HG03439 (cell line): ENCODE results near the gene CDR2L.

ENCODE experiments used
- ATAC-seq: cut with Tn5 transposase; IDR thresholded peaks from one replicate; pipeline ENCODE4 v1.9.1; 2021; ENCODE audit warnings: mild to moderate bottlenecking, moderate library complexity; ENCODE audit not compliant: unreplicated experiment

The CDR2L gene

DNA sequence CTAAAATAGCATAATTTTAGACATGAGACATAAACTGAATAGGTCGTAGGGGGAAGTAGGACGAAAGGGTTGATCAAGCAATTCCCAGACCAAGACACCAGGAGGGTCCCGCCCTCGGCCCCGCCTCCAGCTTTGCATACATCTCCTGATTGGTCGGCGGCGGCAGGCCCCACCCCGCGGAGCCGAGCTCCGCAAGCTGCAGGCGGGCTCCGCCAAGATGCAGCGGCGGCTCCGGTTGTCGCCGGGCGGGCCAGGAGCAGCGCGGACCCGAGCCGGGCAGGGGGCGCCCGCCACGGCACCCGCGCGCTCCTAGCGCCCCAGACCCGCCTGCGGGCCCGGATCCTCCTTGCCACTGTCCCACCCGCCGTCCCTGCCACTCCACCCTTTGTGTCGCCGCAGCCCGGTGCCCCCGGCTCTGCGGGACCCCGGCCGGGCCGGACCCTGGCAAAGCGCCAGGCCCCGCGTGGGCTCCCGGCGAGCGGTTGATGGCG lies at the start of gene CDR2L:
Gene CDR2L (plus strand): TSS at position 215 of the 491 bp plus-strand sequence. CDS start 412 bp downstream, outside the sequence.
- ATAC-seq = peak; percentile 82

DNA sequence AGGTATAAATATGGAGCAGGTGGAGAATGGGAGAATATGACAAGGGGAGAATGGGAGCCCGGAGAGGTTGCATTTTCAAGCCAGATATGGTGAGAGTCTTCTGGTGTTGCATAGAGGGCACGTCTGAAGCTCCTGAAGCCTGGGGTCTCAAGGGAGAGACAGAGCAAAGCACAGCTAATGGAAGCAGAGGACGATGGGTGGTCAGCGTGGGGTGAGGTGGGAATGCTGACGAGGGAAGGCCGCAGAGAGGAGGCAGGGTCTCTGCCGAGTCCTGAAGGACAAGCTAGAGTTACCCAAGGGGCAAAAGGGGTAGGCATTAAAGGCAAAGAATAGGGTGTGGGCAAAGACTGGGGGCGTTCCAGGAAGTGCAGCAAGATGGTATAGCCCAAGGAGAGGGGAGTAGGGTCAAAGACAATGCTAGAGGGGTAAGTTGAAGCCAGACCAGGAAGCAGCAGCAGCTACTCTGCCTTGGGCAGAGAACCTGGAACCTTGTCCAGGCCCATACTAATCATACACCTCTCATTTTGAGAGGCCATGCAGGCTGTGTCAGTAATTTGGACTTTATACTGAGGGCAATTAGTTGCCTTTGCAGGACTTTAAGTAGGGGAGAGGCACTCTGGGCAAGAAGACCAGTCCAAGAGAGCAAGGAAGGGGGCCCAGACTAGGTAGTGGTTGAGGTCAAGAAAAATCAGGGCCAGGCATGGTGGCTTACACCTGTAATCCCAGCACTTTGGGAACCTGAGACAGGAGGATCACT lies 49.1 kb upstream of the CDR2L start:
- no peak for ATAC-seq

DNA sequence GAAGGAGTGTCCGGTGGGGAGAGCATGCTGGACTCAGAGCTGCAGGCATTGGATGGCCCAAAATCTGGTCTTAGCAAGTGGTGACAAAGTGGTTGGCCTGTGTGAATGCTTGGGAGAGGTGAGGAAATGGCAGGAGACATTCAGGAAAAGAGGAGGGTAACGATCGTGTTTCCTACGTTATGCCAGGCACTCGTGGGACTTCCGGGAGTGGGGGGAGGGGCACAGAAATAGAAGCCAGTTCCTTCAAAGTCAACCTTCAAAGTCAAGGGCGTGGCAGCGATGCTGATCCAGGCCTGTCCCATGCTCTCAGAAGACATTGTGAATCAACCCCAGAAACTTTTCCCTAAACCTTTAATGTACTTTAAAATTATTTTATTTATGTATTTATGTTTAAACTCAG lies 47.9 kb upstream of the CDR2L start:
- no peak for ATAC-seq

DNA sequence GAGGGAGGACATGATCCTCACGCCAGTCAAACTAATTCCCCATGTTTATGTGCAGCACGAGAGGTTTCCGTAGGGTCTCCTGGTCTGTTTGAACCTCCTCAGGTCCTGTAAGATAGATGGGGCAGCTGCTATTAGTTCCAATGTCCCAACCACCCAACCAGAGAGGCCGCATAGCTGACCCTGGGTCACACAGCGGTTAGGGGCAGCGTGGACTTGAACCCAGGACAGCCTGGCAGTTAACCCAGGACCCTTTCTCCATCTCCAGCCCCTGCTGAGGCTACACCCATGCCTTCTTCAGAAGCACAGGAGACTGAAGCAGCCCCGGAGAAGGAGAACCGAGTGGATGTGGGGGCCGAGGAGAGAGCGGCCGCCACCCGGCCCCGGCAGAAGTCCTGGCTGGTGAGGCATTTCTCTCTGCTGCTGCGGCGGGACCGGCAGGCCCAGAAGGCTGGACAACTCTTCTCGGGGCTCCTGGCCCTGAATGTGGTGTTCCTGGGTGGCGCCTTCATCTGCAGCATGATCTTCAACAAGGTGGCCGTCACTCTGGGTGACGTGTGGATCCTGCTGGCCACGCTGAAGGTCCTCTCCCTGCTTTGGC lies 46.2 kb upstream of the CDR2L start:
- no peak for ATAC-seq

DNA sequence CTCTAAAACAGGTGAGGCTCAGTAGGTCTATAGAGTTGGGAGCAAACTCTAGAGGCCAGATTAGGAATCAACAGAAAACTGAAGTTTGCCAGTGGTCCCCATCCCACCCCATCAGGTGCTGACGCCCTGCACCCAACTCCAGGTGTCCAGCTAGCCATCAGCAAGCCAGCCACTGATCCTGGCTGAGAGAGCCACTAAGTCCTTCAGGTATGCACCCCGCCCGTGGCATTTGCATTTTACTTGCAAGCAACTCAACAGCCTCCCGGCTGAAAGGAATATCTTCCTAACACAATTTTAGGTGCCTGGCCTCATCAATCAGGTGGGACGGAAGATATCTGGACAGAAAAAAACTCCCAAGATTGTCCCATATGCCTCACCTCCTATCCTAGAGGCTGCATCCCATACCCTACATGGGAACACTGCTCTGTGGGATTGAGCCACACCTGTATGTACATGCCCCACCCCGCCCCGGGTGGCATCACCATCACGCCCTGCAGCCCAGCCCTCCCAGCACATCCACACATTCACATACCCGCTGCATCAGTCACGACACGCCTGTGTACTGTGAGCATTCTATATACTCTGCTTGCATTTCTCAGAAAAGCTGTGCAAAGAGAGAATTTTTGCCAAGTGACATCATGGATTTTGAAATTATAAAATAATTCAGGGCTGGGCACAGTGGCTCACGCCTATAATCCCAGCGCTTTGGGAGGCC lies 43.5 kb upstream of the CDR2L start:
- no peak for ATAC-seq

DNA sequence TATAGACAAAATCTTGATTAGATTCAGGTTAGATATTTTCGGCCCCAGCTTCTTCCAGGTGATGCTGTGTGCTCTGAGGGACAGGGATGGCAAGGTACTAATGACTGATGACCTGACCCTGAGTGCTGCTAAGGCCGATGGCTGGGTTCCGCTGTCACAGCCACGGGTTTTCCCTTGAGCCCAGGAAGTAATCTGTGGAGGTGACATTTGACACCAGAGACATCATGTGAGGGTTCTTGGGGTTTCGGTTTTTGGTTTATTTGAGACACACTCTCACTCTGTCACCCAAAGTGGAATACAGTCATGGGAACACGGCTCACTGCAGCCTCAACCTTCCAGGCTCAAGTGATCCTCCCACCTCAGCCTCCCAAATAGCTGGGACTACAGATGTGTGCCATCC lies 41.9 kb upstream of the CDR2L start:
- no peak for ATAC-seq

DNA sequence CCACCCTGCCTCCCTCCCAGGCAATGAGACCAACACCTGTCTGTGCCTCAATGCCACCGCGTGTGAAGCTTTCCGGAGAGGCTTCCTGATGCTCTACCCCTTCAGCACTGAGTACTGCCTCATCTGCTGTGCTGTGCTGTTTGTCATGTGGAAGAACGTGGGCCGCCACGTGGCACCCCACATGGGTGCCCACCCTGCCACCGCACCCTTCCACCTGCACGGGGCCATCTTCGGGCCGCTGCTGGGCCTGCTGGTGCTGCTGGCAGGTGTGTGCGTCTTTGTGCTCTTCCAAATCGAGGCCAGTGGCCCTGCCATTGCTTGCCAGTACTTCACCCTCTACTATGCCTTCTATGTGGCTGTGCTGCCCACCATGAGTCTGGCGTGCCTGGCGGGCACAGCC lies 40.8 kb upstream of the CDR2L start:
- ATAC-seq = no peak

DNA sequence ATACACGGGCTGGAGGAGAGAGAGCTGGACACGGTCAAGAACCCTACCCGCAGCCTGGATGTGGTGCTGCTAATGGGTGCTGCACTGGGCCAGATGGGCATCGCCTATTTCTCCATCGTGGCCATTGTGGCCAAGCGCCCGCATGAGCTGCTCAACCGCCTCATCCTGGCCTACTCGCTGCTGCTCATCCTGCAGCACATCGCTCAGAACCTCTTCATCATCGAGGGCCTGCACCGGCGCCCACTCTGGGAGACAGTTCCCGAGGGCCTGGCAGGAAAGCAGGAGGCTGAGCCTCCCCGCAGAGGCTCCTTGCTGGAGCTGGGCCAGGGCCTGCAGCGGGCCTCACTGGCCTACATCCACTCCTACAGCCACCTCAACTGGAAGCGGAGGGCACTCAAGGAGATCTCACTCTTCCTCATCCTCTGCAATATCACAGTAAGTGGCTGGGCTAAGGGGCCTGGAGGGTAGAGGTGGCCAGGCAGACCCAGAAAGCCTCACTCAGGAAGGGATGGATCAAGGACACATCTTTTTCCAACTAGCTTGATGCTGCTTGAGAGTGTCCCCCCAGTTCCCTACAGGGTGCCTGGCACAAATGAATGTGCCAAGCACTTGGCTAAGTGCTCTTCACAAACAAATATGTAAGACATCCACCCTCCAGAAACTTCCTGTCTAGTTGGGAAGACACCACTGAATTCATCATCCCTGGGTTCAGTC lies 40.2 kb upstream of the CDR2L start:
- no peak for ATAC-seq

DNA sequence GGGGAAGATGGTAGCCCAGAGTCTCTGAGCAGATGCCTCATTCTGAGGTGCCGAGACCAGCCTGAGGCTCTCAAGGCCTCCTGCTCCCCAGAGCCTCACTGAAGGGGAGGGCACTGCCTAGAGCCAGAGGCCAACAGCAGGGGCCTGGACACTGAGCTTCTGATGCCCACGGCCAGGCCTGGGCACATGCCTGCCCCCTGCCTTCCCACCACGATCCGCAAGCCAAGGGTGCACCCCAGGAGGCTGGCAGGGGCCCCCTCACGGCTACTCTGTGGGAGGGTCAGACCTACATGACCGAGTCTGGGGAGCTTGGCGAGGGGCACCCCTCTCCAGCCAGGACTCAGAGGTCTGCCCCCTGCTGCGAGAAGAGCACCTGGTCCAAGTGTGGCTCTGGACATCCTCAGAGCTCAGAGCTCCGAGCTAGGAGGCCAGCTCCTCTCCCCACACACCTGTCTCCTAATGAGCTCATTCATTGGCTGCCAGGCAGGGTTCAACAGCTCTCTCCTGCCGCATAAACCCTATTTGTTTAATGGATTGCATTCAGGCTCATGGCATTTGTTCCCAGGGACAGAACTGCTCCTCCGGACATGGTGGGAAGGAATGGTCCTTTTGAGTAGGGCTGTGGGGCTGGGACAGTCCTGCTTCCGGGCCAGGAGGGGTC lies 37.8 kb upstream of the CDR2L start:
- no peak for ATAC-seq

DNA sequence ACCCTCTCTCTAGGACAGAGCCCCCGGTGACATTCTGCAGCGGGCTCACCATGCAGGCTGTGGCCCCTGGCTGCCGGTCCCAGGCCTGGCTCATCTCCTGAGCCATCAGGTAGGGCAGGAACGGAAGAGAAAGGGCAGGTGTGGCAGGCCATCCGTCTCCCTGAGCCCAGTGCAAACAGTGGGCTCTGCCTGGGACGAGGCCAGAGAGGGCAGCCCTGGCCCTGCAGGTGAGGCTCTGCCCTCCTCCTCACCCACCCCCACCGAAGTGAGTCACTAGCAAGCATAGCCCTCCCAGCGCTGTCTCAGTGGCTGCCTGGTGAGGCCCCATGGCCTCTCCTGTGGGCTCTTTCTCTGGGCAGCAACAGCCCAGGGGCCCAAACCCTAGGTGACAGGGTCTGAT lies 37.2 kb upstream of the CDR2L start:
- ATAC-seq = no peak

DNA sequence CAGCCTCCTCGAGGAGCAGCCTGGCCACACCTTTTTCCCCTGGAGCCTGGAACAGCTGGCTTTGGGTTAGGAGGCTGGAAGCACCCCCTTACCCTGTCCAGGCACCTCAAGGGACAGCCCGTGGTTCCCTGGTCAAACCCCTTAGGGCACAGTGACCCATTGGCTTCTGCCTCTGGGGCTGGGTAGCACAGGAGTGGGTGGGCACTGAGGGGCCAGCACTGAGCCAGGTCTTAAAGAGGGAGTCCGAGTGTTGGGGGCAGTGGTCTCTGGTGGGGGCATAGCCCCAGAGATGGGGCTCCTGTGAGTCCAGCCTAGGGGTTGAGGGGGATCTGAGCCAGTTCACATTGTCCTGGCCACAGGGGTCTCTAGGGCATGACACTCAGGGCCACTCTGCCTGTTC lies 36.4 kb upstream of the CDR2L start:
- no peak for ATAC-seq

DNA sequence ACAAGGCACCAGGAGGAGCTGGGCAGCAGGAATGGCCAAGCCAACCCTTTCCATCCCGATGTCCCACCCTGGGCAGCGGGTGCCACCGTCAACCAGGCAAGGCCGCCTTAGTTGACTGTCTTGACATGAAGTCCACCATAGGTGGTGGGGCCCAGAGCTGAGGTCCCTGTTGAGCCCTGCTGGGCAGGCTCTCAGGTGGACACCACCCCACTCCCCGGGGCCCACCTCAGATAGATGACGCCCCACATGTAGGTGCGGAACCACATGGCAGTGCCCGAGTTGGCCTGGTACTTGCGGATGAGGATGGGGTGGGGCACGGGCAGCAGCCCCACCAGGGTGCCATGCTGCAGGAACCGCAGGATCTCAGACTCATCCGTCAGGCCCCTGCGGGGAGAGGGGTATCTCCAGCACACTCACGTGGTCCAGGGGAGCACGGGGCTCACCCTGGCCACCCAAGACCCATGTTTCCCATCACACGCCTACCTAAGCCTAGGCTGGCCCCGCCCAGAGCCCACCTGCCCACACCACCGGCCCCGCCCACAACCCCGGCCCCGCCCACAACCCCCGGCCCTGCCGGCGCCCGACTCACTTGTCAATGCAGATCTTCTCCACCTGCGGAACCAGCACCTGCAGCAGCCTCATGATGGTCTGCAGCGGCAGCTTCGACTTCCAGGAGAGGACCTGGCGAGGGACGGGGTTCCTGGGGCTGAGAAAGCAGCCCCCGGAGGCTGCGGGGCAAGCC lies 35.6 kb upstream of the CDR2L start:
- no peak for ATAC-seq

DNA sequence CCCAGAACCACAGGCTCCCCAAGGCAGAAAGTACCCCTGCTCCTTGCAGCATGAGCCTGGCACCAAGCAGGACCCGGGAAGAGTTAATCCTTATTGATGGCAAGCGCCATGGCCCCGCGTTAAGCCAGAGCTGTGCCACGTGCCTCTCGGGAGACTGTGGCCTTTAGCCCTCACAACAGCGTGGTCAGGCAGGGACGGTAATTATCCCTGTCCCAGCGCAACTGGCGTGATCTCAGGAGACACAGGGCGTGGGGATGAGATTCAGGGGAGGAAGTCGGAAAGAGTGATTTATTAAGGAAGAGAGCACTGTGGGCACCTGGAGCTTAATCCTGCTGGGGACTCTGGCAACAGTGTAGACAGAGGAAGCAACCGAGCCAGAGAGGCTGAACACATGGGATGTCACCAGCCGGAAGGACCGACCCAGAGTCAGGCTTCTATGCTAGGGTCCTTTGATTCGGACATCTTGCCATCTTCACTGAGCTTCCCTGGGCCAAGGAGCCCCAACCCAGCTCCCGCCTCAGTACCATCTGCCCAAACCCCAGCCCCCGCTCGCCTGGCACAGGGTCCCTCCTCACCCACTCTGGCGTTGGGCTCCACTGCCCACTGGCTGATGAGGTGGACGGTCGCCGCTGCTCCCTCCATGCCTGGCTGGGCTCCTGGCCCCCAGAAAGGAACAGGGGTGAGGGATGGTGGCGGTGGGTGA lies 34.9 kb upstream of the CDR2L start:
- no peak for ATAC-seq

DNA sequence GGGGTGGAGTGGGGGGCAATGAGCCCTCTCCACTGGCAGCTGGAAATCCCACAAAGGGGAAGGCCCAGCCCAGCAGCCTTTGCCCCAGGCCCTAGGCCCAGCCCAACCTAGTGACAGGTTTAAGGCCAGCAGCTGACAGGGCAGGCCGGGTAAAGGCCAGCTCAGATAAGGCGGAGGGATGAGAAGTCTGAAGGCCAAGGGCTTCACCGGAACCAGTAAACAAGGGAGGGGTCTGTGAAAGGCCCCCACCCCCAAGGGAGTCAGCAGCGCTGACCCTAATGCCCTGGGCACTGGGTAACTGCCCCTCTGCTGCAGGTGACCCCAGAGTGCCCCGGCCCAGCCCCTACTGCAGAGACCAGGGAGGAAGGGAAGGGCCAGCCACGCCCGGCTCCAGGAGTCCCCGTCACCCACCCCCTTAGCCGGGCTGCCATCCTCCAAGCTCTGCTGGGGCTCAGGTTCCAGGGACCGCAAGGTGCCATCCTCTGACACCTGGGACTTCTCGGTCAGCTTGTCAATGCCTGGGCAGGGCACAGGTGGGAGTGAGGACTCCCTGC lies 34.2 kb upstream of the CDR2L start:
- ATAC-seq = no peak

DNA sequence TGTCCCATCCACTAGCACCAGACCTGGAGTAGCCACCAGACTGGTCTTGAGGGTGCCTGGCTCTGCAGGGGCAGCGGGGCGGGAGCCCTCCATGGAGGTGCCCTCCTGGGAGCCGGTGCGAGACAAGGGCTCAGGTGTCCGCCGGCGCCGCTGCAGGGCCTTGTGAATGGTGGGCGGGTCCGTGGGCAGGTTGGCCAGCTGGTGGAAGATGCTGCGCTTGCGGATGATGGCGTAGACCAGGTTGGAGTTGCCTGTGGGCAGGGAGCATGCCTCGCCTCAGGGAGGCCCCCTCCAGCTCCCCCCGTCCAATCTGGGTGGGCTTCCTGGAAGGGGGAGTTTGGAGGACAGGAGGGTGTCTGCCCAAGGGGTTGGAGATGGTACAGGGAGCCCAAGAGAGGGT lies 33.3 kb upstream of the CDR2L start:
- no peak for ATAC-seq

DNA sequence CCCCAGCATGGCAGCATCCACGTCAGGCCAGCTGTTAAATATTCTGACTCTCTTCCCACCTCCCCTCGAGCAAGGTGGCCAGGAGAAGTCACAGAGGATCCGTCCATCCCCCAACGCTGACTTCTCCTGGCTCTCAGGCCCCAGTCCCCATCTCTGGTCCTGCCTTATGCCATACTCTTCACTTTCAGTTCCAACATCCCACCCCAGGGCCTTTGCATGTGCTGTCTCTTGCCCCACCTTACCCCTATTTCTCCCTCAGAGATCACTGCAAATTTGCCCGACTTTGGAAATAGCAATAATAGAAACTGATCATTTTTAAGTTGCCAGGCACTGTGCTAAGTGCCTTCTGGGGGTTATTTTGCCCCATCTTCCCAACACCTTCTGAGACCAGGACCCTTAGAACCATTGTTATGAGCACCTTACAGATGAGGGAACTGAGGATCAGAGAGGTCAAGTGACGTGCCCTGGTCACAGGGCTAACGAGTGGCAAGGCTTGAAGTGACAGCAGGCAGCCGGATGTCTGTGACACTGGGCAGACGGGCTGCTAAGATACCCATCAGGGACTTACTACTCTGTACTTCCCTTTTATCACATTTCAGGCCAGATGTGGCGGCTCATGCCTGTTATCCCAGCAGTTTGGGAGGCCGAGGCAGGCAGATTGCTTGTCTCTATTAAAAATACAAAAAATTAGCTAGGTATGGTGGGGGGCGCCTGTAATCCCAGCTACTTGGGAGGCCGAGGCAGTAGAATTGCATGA lies 32.6 kb upstream of the CDR2L start:
- no peak for ATAC-seq

DNA sequence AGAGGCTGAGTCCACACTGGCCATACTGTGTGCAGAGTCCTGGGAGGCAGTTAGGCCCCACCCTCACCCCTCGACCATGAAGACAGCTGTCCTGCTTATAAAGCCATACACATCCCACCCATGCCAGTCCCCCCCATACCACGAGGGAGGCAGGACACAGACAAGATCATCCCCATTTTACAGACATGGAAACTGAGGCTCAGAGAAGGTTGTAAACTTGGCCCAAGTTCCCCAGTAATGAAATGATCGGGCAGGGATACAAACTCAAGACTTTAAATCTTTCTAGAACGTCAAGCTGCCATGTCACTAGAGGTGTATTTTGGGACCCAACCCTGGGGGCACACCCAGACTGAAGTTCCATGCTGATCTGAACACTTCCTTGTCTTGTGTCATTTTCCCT lies 31.3 kb upstream of the CDR2L start:
- ATAC-seq = no peak

DNA sequence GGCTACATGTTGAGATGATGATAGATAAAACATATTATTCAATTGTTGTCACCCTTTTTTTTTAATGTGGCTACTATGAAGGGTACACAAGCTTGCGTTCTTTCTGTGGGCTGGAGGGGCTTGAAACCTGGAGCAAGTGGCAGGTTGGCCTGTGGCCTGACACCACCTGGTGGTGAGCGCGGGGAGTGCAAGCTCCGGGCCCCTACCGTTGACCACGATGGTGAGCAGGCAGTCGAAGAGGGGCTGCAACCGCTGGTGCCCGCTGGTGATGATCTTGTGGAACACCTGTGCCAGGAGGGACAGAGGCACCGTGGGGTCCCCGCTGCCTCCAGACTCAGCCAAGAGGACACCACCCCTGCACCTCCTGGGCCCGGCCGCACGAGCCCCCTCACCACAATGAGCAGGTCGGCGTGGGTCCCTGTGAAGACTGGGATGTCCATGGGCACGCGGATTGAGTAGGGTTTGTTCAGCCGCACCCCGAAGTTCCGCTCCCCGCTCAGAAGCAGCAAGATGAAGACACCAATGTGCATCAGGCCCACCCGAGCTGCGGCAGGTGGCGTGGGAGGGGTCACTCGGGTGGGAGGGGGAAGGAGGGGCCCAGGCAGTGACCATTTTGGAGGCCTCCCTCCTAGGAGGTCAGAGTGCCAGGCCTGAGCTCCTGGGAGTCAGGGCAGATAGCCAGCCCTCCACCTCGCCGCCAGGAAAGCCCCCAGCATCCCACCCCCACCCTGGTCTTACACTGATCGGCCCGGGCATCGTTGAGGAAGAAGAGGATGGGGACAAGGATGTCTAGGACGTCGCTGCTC lies 29.3 kb upstream of the CDR2L start:
- no peak for ATAC-seq
